Epithelial cell of esophagus (primary cell): ENCODE measurements around the gene DOCK4.

Experiments used
- DNase-seq: peaks from one replicate; pipeline ENCODE4 v3.0.0; 2010; ENCODE audit warnings: low read depth
- H3K4me3 ChIP-seq: 2 replicates; pipeline ENCODE4 v1.5.1; 2011; ENCODE audit warnings: mild to moderate bottlenecking, low read length, control low read depth
- CTCF ChIP-seq: IDR thresholded peaks from 2 replicates; pipeline ENCODE4 v1.5.1; 2011; ENCODE audit warnings: low read depth, mild to moderate bottlenecking, low read length, control low read depth, inconsistent platforms; ENCODE audit not compliant: insufficient read depth; ENCODE audit errors: missing control alignments

Gene DOCK4

DNA sequence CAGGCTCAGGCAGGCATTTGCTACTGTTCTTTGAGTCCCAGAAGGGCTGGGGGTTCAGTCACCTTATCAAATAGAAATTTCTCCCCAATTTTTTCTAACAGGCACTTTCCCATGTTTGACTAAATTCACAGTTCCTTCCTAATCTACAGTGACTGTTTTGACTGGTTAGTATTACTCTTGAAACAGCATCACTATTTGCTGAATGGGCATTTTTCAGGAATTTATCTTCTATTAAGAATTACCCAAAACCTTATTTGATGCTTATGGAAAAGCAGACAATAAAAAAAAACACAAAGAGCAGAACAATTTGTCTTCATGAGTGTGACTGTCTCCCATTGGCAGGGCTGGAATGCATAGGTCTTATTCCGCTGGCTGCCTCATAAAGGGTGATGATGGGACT lies 269.0 kb downstream of the DOCK4 start:
- no peak overlapping the region for H3K4me3 ChIP-seq
- DNase-seq = no peak
- TF ChIP-seq CTCF = no peak

DNA sequence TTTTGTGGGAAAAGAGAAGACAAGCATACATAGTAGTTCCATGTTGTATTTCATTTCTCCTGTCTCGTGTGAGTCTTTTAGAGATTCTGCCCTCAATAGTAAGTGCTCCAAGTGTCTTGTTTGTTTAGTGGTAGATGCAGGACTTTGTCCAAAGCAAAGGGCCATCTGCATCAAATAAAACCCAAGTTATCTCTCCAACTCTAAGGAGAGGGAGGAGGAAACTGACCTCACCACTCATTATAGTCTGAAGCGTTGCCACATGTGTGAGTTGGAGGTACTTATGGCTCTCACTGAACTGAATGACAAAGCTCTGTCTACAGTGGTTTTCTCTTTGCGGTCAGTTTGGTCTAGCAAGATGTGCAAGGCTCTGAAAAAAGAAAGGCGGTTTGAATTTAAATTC lies 272.6 kb downstream of the DOCK4 start:
- DNase-seq = no peak
- H3K4me3 ChIP-seq = no peak overlapping the region
- no peak for TF ChIP-seq CTCF

- no peak for TF ChIP-seq CTCF
- no peak overlapping the region for H3K4me3 ChIP-seq
- DNase-seq = no peak
Measured at GRCh38 chr7:111931958-111932357, 274.2 kb downstream of the DOCK4 start.

DNA sequence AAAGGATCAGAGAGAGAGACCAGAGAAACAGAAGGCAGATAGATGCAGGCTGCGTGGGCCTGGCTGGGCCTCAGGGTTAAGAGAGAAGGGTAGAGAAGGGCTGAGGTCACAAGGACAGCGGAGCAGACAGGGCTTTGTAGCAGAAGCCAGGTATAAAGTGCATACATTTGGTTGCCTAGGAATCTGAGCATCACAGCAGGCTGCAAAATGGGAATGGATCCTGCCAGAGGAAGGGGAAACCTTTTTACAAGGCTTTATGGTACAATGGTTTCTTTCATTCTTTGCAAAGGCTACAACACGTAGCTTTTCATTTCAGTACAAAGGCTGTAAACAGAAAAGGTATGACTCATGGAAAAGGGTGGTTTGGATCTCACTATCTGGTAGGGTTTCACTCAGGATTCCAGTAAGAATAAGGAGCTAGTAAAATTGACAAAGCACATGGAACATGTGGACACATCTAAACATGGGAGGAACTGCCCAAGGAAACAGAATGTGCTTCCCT lies 275.1 kb downstream of the DOCK4 start:
- no peak overlapping the region for H3K4me3 ChIP-seq
- DNase-seq = peak; percentile 34
- no peak for TF ChIP-seq CTCF

- TF ChIP-seq CTCF = no peak
- DNase-seq = no peak
- H3K4me3 ChIP-seq = no peak overlapping the region
Measured at GRCh38 chr7:111929264-111929663, 276.9 kb downstream of the DOCK4 start.

DNA sequence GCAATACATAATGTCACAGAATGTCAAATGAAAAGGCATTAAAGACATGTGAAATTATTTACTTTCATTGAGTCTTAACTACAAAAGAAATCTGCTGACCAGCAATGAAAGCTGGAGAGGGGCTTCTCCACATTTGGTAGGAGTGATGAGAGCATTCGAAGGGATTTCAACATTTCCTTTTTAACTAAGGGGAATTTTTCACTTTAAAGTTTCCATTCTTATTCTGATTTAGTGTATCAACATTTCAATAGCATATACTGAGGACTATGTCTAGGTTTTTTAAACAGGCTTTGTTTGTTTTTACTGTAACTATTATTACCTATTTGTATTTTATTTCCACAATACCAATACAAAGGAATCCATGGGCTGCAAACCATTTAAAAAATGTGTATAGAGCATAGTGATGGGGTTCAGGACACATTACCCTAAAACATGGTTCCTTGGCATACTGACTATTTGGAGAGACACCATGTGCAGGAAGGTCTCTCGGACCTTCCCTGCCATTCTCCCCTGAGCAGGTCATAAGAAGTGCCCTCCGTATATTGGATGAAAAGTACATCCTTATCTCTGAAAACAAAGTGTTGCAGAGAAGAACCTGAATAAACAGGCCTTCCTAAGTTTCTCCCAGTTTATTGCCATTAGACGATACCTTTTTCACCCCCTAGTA lies 278.7 kb downstream of the DOCK4 start:
- H3K4me3 ChIP-seq = no peak overlapping the region
- DNase-seq = no peak

More for the DNA sequence above, 278.7 kb downstream of the DOCK4 start:
- TF ChIP-seq CTCF = no peak
